Amniotic epithelial cell (primary cell): Measurements from ENCODE around the gene UMAD1.

Source experiments
- DNase-seq: peaks from one replicate; pipeline ENCODE4 v3.0.0-alpha.2; 2010; ENCODE audit warnings: low read depth

Gene UMAD1

DNA sequence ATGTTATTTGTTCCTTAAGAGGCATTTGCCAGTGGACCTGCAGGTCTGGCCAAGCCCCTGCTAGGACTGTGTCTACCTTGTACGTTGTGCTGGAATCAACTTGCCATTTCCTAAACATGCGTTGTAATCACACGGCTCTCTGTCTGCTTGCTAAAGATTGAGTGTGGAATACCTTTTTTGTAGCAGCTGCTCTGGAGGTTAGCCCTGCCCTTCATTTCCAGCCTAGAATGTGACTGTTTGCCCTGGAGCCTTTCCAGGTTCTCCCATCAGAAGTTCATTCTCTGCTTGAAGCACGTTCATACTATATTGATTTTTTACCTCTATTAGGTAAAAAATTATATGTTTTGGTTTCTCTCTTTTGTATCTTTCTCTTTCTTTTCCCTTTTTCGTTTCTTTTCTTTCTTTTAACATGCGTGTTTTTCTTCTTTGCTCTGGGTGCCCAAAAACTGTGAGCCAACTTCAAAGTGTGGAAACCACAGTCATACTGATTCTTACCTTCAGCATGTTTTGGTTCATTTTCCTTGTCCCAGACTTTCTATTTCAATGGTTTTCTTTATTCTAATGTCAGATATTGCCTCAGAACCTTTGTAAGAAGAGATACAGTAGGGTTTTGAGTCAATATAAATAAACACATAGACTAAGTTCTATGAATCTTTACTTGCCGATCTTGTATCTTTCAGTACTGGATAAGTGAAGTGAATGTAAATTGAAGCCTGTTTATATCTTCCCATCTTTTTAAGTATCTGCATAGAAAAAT is 189.7 kb downstream of the UMAD1 start:
- DNase-seq: no peak

DNA sequence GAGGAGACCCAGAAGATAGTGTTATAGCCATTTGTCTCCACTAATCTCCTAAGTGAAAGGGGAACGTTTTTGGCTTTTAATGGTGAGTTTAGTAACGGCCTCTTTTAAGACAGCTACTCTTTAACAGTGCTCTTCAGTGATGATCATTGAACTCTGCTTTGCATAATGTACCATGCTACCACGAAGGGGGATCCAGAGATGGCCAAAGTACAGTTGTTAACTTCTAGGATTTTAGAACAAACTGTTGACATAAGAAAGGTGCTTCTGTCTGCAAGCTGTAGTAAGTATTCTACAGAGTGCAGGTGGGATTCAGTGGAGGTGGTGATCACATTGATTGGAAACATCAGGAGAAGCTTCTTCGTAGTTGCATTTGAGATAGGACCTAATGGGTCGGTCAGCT is 192.0 kb downstream of the UMAD1 start:
- DNase-seq: no peak

DNA sequence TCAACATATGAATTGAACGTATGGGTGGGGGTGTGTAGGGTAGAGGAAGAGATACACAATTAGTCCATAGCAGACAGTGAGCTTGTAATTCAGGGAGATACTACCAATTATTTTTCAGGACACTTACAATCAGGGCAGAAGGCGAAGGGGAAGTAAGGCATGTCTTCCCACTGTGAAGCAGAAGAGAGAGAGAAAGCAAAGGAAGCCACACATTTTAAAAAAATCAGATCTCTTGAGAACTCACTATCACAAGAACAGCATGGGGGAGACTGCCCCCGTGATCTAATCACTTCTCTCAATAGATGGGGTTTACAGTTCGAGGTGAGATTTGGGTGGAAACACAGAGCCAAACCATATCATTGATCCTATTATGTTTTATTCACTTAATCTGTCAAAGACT is 194.2 kb downstream of the UMAD1 start:
- DNase-seq: no peak

DNA sequence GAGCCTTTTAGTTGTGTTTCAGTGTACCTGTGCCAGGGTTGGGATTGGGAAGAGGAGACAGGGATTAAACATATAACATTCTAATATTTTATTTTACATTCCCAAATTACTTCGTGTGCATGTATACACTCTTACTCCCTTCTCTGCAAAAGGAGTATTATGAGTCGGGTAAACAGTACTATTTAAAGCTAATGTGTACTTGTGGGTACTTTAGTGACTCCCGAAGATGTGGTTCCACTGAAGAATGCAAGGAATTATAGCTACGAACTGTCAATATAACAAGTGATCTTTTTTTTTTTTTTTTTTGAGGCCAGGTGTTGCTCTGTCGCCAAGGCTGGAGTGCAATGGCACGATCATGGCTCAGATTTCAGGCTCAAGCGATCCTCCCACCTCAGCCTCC is 200.5 kb downstream of the UMAD1 start:
- DNase-seq: no peak

DNA sequence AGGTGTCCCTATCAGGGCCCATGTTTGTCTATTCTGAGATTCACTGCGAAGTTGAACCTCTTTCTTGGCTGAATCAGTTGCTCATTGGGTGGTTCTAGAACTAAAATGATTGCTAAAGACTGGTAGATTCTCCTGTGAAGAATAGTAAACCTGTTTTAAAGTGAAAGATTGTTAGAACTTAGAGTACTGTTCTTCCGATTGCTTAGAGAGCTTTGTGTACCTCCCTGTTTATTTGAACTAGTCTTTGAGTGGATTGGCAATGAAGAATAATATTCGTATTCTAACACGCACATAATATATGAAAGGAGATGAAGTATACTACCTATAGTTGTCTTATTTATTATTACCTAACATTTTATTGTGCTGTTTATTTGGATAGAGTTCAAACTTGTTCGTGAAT is 202.7 kb downstream of the UMAD1 start:
- no peak for DNase-seq

DNA sequence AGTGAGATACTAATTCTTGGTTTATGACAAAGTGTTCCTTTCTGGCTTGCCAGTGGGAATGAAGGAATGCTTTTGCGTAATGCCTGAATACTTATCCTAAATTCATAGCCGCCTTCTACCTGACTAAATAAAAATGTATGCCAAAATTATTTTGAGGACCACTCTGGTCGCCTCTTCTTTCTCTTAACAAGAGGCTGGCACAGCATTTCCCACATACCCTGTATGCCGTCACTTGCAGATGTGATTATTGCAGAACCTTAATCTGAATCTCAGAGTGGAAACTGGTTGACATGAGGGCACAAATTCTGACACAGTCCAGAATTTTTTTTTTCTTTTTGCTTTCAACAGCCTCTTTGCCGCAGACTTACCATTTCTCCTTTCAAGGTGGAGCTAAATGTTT is 203.4 kb downstream of the UMAD1 start:
- peak; percentile 34 for DNase-seq

DNA sequence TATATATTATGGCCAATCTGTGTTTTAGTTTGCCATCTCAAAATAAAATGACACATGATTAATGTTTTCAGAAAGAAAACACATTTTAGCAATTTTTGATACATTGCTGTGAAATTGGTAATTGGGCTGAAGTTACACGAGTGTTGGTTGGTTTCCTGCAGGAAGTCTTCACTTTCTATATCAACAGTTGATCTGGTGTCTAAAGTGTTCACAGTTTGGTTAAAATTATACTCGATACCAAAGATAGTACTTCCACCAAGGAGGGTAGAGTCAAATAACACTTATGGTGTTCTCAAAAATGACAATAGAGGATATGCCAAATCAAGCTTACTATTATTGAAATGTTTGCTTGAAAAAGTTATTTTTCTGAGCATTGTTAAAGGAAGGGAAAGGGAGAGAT is 207.7 kb downstream of the UMAD1 start:
- no peak for DNase-seq

DNA sequence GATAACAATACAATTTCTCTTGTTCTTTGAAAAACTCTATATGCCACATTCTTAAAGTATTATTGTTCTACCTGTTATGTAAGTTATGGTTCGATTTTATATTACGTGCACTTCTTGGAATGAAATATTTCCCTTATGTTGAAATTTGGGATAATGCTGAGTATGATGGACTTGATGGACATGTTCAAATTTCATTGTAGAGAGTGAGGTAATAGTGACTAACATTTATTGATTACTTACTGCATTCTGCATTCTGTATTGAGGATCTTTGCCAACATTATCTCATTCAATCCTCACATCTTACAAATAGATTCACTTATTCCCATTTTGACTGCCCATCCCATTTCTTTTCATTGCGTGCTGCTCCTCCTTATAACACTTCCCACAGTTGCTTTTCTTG is 208.3 kb downstream of the UMAD1 start:
- DNase-seq: no peak

DNA sequence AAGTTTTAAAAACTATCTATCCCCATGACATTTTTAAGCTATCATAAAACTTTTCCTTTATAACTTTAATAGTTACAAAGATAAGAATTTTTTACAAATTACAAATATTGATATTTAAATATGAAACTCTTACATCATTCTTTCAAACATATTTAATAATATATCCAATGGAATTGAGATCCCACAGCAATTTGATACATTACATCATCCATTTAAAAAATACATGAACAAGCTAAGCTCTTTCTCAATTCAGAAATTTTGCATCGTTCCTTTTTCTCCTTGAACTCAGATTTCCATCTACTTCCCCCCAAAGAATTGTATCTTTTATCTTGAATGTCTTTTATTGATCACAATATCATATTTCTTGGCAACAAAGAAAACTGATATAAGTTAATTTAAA is 209.6 kb downstream of the UMAD1 start:
- DNase-seq: no peak

DNA sequence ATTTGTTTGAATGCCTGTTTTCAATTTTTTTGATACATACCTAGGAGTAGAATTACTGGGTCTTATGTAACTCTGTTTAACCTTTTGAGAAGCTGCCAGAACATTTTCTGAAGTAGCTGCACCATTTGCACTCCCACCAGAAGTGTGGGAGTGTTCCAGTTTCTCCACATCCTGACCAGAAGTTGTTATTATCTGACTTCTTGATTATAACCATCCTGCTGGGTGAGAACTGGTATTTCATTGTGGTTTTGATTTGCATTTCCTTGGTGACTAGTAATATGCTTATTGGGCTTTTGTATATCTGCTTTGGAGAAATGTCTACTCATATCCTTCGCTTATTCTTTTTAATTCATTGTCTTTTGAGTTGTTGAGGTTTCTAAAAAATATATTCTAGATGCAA is 210.8 kb downstream of the UMAD1 start:
- peak; percentile 90 for DNase-seq

DNA sequence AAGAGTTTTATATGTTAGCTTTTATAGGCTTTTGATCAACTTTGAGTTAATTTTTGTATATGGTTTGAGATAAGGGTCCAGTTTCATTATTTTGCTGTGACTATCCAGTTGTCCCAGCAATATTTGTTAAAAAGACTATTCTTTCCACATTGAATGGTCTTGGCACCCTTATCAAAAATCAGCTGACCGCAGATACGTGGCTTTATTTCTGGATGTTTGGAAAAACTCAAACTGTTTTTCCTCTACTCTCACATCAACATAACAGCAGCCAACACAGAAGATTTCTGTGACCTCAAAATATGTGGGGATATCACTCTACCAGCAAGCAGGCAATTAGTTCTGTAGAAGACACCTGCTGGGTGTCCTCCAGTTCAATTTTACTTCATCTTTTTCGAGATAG is 211.4 kb downstream of the UMAD1 start:
- no peak for DNase-seq

DNA sequence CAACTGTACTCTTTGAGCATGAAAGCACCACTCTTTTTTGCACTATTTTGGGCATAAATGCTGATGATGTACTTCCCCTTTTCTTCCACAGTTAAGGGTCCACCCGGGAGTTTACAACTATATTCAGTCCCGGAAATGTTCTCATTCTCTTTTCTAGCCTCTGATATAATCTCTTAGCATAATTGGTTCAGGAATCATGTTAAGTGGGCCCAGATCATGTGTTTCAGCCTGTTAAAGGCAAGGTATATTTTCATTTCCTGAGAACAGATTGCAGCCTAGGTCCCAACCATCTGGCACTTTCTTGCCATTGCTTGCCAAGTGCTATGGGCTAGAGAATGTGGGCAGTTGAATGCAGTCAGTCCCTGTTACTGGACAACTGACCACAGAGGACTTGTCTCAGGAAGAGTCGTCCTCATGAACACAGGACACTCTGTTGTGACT is 216.6 kb downstream of the UMAD1 start:
- no peak for DNase-seq

DNA sequence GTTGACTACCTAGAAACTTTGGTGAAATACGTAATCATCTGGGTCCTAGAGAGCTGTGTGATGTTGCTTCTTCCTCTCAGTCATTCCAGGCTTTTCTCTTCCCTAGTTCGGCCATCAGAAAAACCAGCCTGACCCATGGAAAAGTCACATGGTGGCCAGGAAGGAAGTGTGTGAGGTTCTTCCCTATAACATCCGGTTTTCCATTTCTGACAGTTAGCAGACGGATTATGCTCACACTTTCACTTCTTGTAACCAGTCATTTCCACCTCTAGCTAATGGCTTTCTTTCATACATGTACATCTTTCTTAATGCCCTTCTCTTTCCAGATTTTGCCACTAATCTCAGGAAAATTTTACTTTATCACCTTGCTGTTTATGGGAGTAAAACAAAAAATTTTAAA is 218.0 kb downstream of the UMAD1 start:
- no peak for DNase-seq

DNA sequence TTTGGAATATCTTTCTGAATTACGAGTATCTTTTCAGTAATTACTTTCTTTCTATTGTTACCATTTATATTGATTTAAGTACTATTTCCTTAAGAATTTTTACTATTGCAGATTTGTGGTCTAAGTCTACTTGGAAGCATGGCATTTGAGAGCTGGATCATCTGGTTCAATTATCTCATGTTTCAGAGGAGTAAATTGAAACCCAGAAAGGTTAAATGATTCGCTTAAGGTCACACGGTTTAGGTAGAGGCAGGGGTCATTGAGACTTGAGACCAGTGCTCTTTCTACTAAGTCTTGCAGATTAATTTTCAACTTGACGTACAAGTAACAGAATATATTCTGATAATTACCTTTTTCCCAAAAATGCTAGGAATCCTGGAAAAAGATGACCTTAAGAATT is 218.9 kb downstream of the UMAD1 start:
- DNase-seq: no peak

DNA sequence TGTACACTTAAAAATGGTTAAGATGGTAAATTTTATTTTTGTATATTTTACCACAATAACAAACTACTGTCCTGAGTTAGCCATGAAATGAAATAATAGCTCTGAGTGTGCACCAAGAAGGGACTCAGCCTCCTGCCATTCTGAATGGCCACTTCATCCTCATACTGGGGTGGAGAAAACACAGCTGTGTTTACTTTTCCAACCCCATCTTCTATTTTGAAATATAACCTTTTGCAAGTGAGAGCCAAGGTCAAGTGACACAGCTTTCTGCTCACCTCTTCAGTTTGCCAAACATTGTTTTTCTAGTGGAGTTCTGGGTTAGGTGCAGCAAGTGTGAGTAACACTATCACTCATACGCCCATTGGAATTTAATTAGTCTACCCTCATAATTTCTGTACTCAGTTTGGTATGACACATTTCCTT is 220.7 kb downstream of the UMAD1 start:
- peak; percentile 55 for DNase-seq

DNA sequence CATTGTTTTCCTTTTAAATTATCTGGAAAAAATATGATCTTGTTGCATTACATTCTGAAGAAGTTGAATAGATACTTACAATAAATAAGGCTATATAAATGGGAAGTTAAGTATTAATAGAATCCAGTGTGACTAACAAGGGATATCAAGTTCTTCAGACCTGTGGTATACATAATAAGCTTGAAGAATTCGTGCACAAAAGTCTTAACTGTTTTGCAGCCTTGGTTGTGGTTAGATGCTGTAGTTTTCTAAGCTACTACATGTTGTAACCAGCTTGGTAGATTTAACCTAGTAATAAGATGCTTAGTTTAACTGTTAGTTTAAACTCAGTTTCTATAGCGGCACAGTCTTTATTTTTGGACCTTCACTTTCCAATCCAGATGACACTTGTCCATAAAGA is 221.8 kb downstream of the UMAD1 start:
- DNase-seq: no peak

DNA sequence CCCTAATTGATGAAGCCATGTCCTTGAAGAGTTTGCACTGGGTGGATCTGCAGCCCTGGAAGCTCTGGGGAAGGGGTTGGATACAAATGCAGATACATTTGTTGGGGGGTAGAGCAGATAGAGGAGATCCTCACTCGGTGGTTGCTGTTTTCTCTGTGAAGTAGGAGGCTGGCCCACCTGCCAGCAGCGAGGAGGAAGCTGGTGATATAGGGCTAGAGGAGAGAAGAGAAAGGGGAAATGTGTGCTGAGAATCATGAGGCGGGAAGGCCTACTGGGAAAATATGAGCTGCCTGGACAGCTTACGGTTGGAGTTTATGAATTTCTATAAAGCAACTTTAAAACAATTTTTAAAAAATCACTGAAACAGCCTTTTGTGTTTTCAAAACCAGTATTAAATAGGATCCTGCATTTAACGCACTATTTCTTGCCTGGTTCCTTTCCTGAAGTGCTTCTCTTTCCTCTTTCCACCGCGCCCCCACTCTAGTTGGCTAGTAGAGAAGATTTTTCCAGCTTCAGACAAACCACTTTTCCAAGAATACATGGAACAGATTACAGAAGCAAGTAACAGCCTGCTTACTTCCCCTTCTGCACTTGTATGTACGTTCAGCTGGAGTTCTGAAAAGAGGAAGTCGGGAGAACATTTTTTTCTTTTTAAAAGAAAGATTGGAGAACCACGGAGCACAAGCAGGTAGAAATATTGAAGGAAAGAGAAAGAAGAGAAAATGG is 227.5 kb downstream of the UMAD1 start:
- no peak for DNase-seq

DNA sequence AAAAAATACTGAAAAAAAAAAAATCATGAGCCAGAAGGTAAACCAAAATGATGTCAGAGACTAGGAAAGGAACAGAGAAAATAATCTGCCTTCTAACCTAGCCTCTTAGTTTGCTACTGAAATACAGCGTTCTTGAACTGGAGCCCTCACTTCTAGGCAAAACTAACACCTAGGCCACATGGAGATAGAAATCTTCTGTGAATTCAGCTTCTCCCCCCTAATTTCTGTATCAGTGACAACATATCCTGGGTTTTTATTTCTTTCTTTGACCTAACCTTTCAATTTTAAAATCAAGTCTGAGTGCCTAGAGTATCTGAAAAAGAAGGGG is 228.0 kb downstream of the UMAD1 start:
- no peak for DNase-seq

DNA sequence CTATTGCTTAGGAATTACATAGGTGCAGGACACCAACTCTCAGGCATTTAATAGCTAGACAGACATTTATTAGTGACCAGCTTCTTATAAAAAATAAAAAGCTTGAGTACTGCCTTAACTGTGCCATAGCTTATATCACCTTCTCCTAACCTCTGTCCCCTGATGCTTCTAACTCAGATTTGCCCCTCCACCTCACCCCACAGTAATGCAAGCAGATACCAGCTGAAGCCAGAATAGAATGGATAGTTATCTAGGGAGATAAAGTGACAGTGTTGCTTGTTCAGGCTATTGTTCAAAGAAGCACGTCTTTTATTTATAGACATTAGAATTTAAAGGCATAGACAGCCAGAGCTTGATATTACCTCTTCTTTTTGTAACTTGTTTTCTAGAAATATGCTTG is 228.5 kb downstream of the UMAD1 start:
- no peak for DNase-seq

DNA sequence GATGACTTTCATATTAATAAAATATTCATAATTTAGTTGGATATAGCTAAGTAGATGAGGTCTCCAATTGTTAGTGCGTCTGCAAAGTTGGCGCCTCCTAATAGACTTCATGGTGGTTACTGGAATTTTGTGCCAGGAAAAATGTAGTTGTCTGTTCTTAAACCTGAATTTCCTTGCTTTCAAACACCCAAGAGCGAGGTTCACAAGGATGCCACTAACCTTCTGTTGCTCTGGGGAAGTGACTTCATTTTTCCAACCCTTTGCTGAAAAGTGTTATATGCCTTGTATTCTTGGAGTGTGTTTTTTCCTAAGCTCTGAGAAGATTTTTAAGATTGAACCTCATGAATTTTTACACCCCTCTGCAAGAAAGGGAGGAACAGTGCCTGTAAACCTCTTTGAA is 229.1 kb downstream of the UMAD1 start:
- no peak for DNase-seq

DNA sequence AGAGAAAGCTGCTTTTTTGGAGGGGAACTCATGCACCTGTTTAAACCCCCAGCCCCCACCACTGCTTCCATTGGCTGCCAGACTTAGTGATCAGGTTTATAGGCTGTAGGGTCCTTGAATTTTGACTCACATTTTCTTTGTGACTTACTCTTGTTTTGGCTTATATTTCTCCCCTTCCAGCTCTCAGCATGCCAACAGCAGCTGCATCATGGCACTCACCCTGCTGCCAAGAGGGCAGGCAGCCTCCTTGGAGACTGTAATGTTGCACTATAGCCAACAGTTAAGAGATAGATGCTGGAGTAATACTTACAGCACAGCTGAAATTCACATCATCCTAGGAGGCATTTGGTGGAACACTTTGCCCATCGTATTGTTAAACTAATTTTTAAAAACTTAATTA is 230.0 kb downstream of the UMAD1 start:
- no peak for DNase-seq

DNA sequence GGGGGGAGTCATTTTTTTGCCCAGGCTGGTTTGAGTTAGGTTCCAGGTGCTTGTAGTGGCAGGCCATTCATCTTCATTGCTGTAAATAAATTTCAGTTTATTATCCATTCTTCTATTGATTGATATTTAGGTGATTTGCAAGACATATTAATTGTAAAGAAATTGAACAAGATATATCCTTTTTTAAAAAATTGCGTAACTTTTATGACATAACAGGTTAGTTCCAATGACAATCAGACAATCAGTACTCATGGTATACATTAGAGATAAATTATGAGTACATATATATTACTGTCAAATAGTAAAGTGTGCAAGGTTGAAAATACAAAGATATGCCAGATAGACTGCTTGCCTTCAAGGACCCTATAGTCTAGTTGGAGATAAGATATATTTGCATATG is 235.9 kb downstream of the UMAD1 start:
- DNase-seq: no peak

DNA sequence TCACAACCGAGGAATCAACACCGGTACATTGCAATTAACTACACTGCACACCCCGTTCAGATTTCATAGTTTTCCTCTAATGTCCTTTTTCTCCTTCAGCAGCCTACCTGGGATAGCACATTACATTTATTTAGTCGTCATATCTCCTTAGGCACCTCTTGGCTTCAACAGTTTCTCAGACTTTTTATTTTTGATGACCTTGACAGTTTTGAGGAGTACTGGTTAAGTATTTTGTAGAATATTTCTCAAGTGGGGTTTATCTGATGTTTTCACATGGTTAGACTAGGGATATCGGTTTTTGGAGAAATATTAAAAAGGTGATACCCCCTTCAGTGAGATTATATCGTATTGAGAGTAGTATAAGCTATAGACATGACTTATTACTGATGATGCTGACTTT is 241.0 kb downstream of the UMAD1 start:
- no peak for DNase-seq

DNA sequence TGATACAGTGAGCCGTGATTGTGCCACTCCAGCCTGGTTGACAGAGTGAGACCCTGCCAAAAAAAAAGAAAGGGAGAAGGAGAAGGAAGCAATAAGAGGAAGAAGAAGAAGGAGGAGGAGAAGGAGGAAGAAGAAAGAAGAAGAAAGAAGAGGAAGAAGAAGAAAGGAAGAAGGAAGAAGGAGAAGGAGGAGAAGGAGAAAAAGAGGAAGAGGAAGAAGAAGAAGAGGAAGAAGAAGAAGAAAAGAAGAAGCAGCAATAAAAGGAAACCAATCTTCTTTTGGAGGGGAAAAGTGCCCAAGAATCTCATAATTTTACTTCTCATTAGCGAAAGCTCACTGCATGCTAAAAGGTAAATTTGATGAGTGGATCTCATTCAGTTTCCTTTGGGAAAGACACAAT is 242.3 kb downstream of the UMAD1 start:
- no peak for DNase-seq
